Smooth muscle cell (in vitro differentiated cells): ENCODE data around the gene KLF17. TPM values are rescaled to one million over a fixed set of nuclear protein-coding genes. Genes with fewer than 3 reads are reported as not detected.
A peak's percentile ranks its signal among the peaks of the same experiment; 100 is the strongest.

ENCODE experiments used
- DNase-seq: peaks from one replicate; lab custom pipeline; 2025; ENCODE audit not compliant: unreplicated experiment; lab: John Stamatoyannopoulos, UW
- H2AFZ ChIP-seq: fragments of 200-600 bp; sonication (generic); 2 replicates; pipeline ENCODE4 v1.6.0; 2016; ENCODE audit warnings: antibody characterized with exemption, low read depth, mild to moderate bottlenecking
- H3F3A ChIP-seq: fragments of 200-600 bp; sonication (generic); 2 replicates; pipeline ENCODE4 v1.6.0; 2017; ENCODE audit warnings: antibody characterized with exemption, low read depth
- H3K27ac ChIP-seq: fragments of 200-600 bp; sonication (generic); 2 replicates; pipeline ENCODE4 v1.5.1; 2016; ENCODE audit warnings: low read depth, mild to moderate bottlenecking
- H3K27me3 ChIP-seq: fragments of 200-600 bp; sonication (generic); 2 replicates; pipeline ENCODE4 v1.6.1; 2016; ENCODE audit warnings: low read depth, mild to moderate bottlenecking
- H3K36me3 ChIP-seq: fragments of 200-600 bp; sonication (generic); 2 replicates; pipeline ENCODE4 v1.5.1; 2016; ENCODE audit warnings: low read depth
- H3K4me1 ChIP-seq: fragments of 200-600 bp; sonication (generic); 2 replicates; pipeline ENCODE4 v1.5.1; 2016; ENCODE audit warnings: low read depth
- H3K4me2 ChIP-seq: fragments of 200-600 bp; sonication (generic); 2 replicates; pipeline ENCODE4 v1.6.0; 2016; ENCODE audit warnings: mild to moderate bottlenecking
- H3K4me3 ChIP-seq: fragments of 200-600 bp; sonication (generic); 2 replicates; pipeline ENCODE4 v1.5.1; 2016; ENCODE audit warnings: mild to moderate bottlenecking
- H3K79me2 ChIP-seq: fragments of 200-600 bp; sonication (generic); 2 replicates; pipeline ENCODE4 v1.6.0; 2016; ENCODE audit warnings: low read depth, mild to moderate bottlenecking
- H3K9ac ChIP-seq: fragments of 200-600 bp; sonication (generic); 2 replicates; pipeline ENCODE4 v1.6.0; 2016; ENCODE audit warnings: low read depth
- H3K9me3 ChIP-seq: fragments of 200-600 bp; sonication (generic); replicated peaks from 2 replicates; pipeline ENCODE4 v1.5.1; 2016; ENCODE audit warnings: low read depth
- H4K20me1 ChIP-seq: fragments of 200-600 bp; sonication (generic); 2 replicates; pipeline ENCODE4 v1.6.0; 2016; ENCODE audit warnings: low read depth
- WGBS: methylation state at CpG from one replicate; pipeline ENCODE4 v1.1.7; 2016; ENCODE audit warnings: low lambda C conversion rate; 5-methylcytosine and 5-hydroxymethylcytosine counted together
- polyA plus RNA-seq: library from polyadenylated mRNA; unstranded; fragments of >200 nt; fragmentation: Nextera tagmentation; extraction: Ambion mirVana; gene quantifications from 2 replicates; pipeline ENCODE4 v1.2.1, GENCODE V29; 2016
- total RNA-seq: library from RNA; depleted of rRNA; stranded (reverse); fragments of >200 nt; gene quantifications from 2 replicates; pipeline ENCODE4 v1.2.3, GENCODE V29; 2014
- TF ChIP-seq, protein P1 (sequence below): fragments of 200-600 bp; sonication (generic); IDR thresholded peaks from 2 replicates; pipeline ENCODE4 v1.5.1; 2017; ENCODE audit warnings: borderline replicate concordance, mild to moderate bottlenecking, antibody characterized with exemption; ENCODE audit not compliant: insufficient read depth, poor library complexity, severe bottlenecking

Gene KLF17
- total and polyA plus RNA-seq, 2 experiments from 2014 or later, result 0.04 TPM; not detected in 1

GRCh38 chr1:44151332-44151731 is 32.7 kb downstream of the KLF17 start:
- Histone ChIP-seq H3K27me3 (no peaks in the 10 kb centered on the region), H3K27ac (no peak overlapping the region), H3K4me1 (no peaks in the 10 kb centered on the region), H3K36me3 (no peaks in the 10 kb centered on the region), H3K4me3 (no peak overlapping the region), H3K79me2 (no peaks in the 10 kb centered on the region), H3K9me3 (no peaks in the 10 kb centered on the region), H3F3A (no peaks in the 10 kb centered on the region), H3K4me2 (peak overlapping the region; percentile 2), H2AFZ (peak overlapping the region; percentile 1), H4K20me1 (no peaks in the 10 kb centered on the region), H3K9ac (no peak overlapping the region)
- 36% methylated on average over 6 of the region's 6 CpGs for WGBS
- TF ChIP-seq, protein P1, sequence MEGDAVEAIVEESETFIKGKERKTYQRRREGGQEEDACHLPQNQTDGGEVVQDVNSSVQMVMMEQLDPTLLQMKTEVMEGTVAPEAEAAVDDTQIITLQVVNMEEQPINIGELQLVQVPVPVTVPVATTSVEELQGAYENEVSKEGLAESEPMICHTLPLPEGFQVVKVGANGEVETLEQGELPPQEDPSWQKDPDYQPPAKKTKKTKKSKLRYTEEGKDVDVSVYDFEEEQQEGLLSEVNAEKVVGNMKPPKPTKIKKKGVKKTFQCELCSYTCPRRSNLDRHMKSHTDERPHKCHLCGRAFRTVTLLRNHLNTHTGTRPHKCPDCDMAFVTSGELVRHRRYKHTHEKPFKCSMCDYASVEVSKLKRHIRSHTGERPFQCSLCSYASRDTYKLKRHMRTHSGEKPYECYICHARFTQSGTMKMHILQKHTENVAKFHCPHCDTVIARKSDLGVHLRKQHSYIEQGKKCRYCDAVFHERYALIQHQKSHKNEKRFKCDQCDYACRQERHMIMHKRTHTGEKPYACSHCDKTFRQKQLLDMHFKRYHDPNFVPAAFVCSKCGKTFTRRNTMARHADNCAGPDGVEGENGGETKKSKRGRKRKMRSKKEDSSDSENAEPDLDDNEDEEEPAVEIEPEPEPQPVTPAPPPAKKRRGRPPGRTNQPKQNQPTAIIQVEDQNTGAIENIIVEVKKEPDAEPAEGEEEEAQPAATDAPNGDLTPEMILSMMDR, result no peak
- DNase-seq, result no peak

DNA sequence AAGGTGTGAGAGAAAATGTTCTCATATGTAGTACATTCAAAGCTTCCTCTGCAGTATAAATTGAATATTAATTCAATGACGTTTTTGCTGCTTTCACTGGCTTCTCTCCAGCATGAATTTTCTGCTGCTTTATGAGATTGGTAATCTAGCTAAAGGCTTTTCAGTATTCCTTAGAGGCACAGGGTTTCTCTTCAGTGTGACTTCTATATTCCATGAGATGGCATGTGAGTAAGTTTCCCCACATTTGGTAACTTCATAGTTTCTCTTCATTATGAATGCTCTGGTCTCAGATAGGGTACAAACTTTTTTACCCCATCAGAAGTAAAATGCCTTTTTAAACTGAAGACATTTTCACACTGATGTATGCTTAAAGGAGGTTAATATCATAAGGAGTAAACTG is 33.2 kb downstream of the KLF17 start:
- Histone ChIP-seq H2AFZ (peak overlapping the region; percentile 1), H3K4me1 (no peaks in the 10 kb centered on the region), H3K9me3 (no peaks in the 10 kb centered on the region), H3K4me3 (no peak overlapping the region), H3K36me3 (no peaks in the 10 kb centered on the region), H3K27ac (no peak overlapping the region), H4K20me1 (no peaks in the 10 kb centered on the region), H3K27me3 (no peaks in the 10 kb centered on the region), H3K79me2 (no peaks in the 10 kb centered on the region), H3K4me2 (peak overlapping the region; percentile 2), H3K9ac (no peak overlapping the region), H3F3A (no peaks in the 10 kb centered on the region)
- TF ChIP-seq, protein P1, result no peak
- DNase-seq, result no peak
- 62% methylated on average over 1 of the region's 1 CpG for WGBS

DNA sequence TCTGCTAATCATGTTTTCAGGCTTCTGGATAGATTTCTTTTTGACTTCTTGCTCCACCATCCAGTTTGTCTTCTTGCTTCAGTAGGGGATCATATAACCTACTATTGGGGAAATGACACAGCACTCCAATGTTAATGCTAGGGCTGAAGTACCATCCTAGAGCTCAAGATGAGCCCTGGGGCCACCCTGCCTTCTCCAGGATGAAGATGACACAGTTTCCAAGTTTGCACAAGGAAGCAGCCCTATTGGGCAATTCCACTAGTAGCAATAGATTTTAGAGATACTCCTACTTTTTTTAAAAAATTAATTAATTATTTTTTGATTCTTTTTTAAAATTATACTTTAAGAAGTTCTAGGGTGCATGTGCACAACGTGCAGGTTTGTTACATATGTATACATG is 34.1 kb downstream of the KLF17 start:
- Histone ChIP-seq H3K4me3 (no peak overlapping the region), H4K20me1 (no peaks in the 10 kb centered on the region), H3K79me2 (no peaks in the 10 kb centered on the region), H2AFZ (no peak overlapping the region), H3K27ac (no peak overlapping the region), H3F3A (no peaks in the 10 kb centered on the region), H3K9me3 (no peaks in the 10 kb centered on the region), H3K9ac (no peak overlapping the region), H3K27me3 (no peaks in the 10 kb centered on the region), H3K4me1 (no peaks in the 10 kb centered on the region), H3K36me3 (no peaks in the 10 kb centered on the region), H3K4me2 (no peak overlapping the region)
- 93% methylated on average over 1 of the region's 1 CpG for WGBS
- no peak for DNase-seq
- TF ChIP-seq, protein P1, result no peak

- H3K4me3 ChIP-seq, result no peak overlapping the region
- no peak overlapping the region for H3K27ac ChIP-seq
- no peak overlapping the region for H3K9ac ChIP-seq
- 78% methylated on average over 3 of the region's 3 CpGs for WGBS
- no peak for DNase-seq
- no peak overlapping the region for H3K4me2 ChIP-seq
- H2AFZ ChIP-seq, result no peak overlapping the region
- H3K27me3 ChIP-seq, result no peaks in the 10 kb centered on the region
- H3K79me2 ChIP-seq, result no peaks in the 10 kb centered on the region
- H3K4me1 ChIP-seq, result no peaks in the 10 kb centered on the region
- H3K36me3 ChIP-seq, result no peaks in the 10 kb centered on the region
- TF ChIP-seq, protein P1, result no peak
- H3F3A ChIP-seq, result no peaks in the 10 kb centered on the region
- H4K20me1 ChIP-seq, result no peaks in the 10 kb centered on the region
- no peaks in the 10 kb centered on the region for H3K9me3 ChIP-seq
Observed at GRCh38 chr1:44154049-44154448, 35.4 kb downstream of the KLF17 start.
